Cardiac muscle cell (in vitro differentiated cells and primary cell): ENCODE data around the gene C4BPB. TPM values are rescaled to one million over a fixed set of nuclear protein-coding genes. Genes with fewer than 3 reads are reported as not detected.

Experiments used
- DNase-seq, 2 donors: peaks; one replicate each; pipeline versions ENCODE4 v3.0.0 to v3.0.0-alpha.2; 2010 to 2017; ENCODE audit warnings: low read depth in 1 of 2, low spot score in 1 of 2
- H3K27ac ChIP-seq: fragments of 200-600 bp; sonication (generic); 2 replicates; pipeline ENCODE4 v1.5.1; 2016
- H3K27me3 ChIP-seq: fragments of 200-600 bp; sonication (generic); 2 replicates; pipeline ENCODE4 v1.6.0; 2016; ENCODE audit warnings: control low read depth
- H3K36me3 ChIP-seq: fragments of 200-600 bp; sonication (generic); 2 replicates; pipeline ENCODE4 v1.5.1; 2016; ENCODE audit warnings: control low read depth
- H3K4me1 ChIP-seq: fragments of 200-600 bp; sonication (generic); 2 replicates; pipeline ENCODE4 v1.8.1; 2017; ENCODE audit warnings: low read depth, mild to moderate bottlenecking, mixed run types
- H3K4me3 ChIP-seq: fragments of 200-600 bp; sonication (generic); 2 replicates; pipeline ENCODE4 v1.5.1; 2016; ENCODE audit warnings: mild to moderate bottlenecking
- H3K9me3 ChIP-seq: fragments of 200-600 bp; sonication (generic); 2 replicates; pipeline ENCODE4 v1.5.1; 2017; ENCODE audit warnings: low read depth, mild to moderate bottlenecking, control low read depth
- CTCF ChIP-seq: IDR thresholded peaks from 2 replicates; pipeline ENCODE4 v1.5.1; 2012; ENCODE audit warnings: low read depth, mild to moderate bottlenecking, low read length
- polyA plus RNA-seq: library from polyadenylated mRNA; unstranded; fragments of >200 nt; fragmentation: Nextera tagmentation; extraction: Ambion mirVana; gene quantifications from 2 replicates; pipeline ENCODE4 v1.2.1, GENCODE V29; 2016
- total RNA-seq: library from RNA; depleted of rRNA; stranded (reverse); fragments of >200 nt; gene quantifications from 2 replicates; pipeline ENCODE4 v1.2.3, GENCODE V29; 2016

C4BPB gene
- total and polyA plus RNA-seq, 2 experiments from 2014 or later = not detected

GRCh38 chr1:207097871-207098324 lies 9.2 kb downstream of the C4BPB start:
- Histone ChIP-seq H3K4me3 (no peak overlapping the region), H3K27me3 (no peaks in the 10 kb centered on the region), H3K4me1 (no peaks in the 10 kb centered on the region), H3K9me3 (no peaks in the 10 kb centered on the region), H3K27ac (no peak overlapping the region), H3K36me3 (no peaks in the 10 kb centered on the region)
- no peak for TF ChIP-seq CTCF
- DNase-seq = no peak

DNA sequence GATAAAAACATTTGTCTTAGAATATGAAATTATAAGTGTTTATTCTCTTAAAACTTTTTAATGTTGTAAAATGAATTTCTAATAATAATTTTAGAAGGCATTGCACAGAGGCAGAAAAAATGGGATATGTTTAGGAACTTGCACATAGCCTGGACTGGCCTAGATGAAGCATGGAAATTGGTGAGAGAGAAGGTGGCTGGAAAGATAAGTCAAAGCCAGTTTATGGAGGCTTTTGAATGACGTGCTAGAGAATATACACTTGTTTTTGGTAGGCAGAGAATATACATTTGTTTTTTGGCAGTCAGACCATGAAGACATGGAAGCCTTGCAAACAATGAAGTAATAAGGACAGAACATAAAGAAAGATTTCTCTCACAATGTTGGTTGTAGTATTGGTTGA lies 13.1 kb downstream of the C4BPB start:
- Histone ChIP-seq H3K4me3 (no peak overlapping the region), H3K9me3 (no peaks in the 10 kb centered on the region)
- TF ChIP-seq CTCF = no peak

DNA sequence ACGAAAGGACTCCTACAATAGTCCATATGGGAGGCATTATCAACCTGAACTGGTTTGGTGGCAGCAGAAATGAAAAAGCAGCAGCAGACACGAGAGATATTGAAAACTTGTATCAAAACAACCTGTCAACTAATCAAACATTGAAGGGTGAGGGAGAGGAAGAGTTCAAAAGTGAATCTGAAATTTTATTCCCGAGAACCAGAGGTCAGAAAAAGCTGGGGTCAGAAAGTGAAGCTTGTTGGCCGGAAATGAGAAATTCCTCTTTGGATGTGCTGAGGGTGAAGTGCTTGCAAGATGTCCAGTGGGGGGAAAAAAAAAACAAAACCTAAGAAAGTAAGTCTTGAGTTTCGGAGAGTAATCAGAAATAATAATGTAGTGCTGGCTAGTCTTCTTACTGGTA lies 13.5 kb downstream of the C4BPB start:
- no peaks in the 10 kb centered on the region for H3K9me3 ChIP-seq
- H3K36me3 ChIP-seq = no peaks in the 10 kb centered on the region
- H3K4me3 ChIP-seq = no peak overlapping the region
- DNase-seq = no peak
- H3K4me1 ChIP-seq = no peaks in the 10 kb centered on the region
- TF ChIP-seq CTCF = no peak
- no peaks in the 10 kb centered on the region for H3K27me3 ChIP-seq
- H3K27ac ChIP-seq = no peak overlapping the region

More for the DNA sequence above, 13.1 kb downstream of the C4BPB start:
- Histone ChIP-seq H3K4me1 (no peaks in the 10 kb centered on the region), H3K27ac (no peak overlapping the region), H3K27me3 (no peaks in the 10 kb centered on the region), H3K36me3 (no peaks in the 10 kb centered on the region)
- no peak for DNase-seq

GRCh38 chr1:207102659-207103058 lies 14.0 kb downstream of the C4BPB start:
- Histone ChIP-seq H3K9me3 (no peaks in the 10 kb centered on the region), H3K27ac (no peak overlapping the region), H3K4me3 (no peak overlapping the region), H3K27me3 (no peaks in the 10 kb centered on the region), H3K36me3 (no peaks in the 10 kb centered on the region), H3K4me1 (no peaks in the 10 kb centered on the region)
- no peak for TF ChIP-seq CTCF
- no peak for DNase-seq

GRCh38 chr1:207103892-207104373 lies 15.3 kb downstream of the C4BPB start, which contains the start of gene C4BPA:
Gene C4BPA (plus strand): TSS chr1:207104233. CDS start chr1:207113026, 8,793 bp downstream.
- H3K4me3 ChIP-seq = no peak within 1 kb of the TSS
- no peak for TF ChIP-seq CTCF
- H3K27ac ChIP-seq = no peak within 1 kb of the TSS

More at GRCh38 chr1:207103892-207104373, 15.3 kb downstream of the C4BPB start, which contains the start of gene C4BPA:
- Histone ChIP-seq H3K36me3 (no peaks in the 10 kb centered on the region), H3K4me1 (no peaks in the 10 kb centered on the region), H3K9me3 (no peaks in the 10 kb centered on the region), H3K27me3 (no peaks in the 10 kb centered on the region)
- DNase-seq = no peak
